Sigmoid colon (tissue), 4 donors: Measurements from ENCODE around the gene AHI1.

Source experiments
- CTCF ChIP-seq, 4 experiments: fragments of 450-650 bp in 3 of 4; fragments of 200-600 bp in 1 of 4; IDR thresholded peaks; one replicate each; pipeline ENCODE4 v1.5.1; 2016 to 2019; ENCODE audit warnings: antibody characterized with exemption in 4 of 4, mild to moderate bottlenecking in 3 of 4, moderate library complexity in 2 of 4
- EP300 ChIP-seq, 4 donors: sonication (generic); formaldehyde crosslinking; IDR thresholded peaks; one replicate each; pipeline ENCODE4 v1.6.1; 2017; ENCODE audit warnings: antibody characterized with exemption in 4 of 4
- POLR2A ChIP-seq, 2 donors: fragments of 450-650 bp; IDR thresholded peaks; one replicate each; pipeline ENCODE4 v1.6.1; 2016; ENCODE audit warnings: antibody characterized with exemption in 2 of 2, mild to moderate bottlenecking in 2 of 2, moderate library complexity in 2 of 2

- TF ChIP-seq CTCF (IDR thresholded peaks at IDR 0.05) (no peak), EP300 (IDR thresholded peaks at IDR 0.05) (no peak), POLR2A (IDR thresholded peaks at IDR 0.05) (no peak)
These were observed 112.2 kb downstream of the AHI1 start for GRCh38 chr6:135385299-135385698.
